Keratinocyte (primary cell): ENCODE data around the gene FLRT1. TPM values are rescaled to one million over a fixed set of nuclear protein-coding genes. Genes with fewer than 3 reads are reported as not detected.
A peak's percentile ranks its signal among the peaks of the same experiment; 100 is the strongest.

Experiments
- DNase-seq: peaks from one replicate; pipeline ENCODE4 v3.0.0-alpha.2; 2011; ENCODE audit warnings: low read depth, missing footprints, low spot score
- FAIRE-seq: peaks from 2 replicates; lab custom pipeline; 2011; peaks lifted over from hg19 to GRCh38; lab: Jason Lieb, UNC
- H2AFZ ChIP-seq: 2 replicates; pipeline ENCODE4 v1.6.0; 2012; ENCODE audit warnings: low read length, control low read depth, inconsistent platforms; ENCODE audit not compliant: control insufficient read depth
- H3K27ac ChIP-seq: 2 replicates; pipeline ENCODE4 v1.5.1; 2011; ENCODE audit warnings: low read length; ENCODE audit not compliant: control insufficient read depth, insufficient read depth
- H3K27me3 ChIP-seq: 3 replicates; pipeline ENCODE4 v1.6.0; 2011; ENCODE audit warnings: low read length; ENCODE audit not compliant: control insufficient read depth, insufficient read depth; ENCODE audit errors: extremely low read depth
- H3K36me3 ChIP-seq, 2 experiments: 2 replicates in 1 of 2; 3 replicates in 1 of 2; pipeline ENCODE4 v1.5.1; 2011; ENCODE audit warnings: low read length in 2 of 2, mild to moderate bottlenecking in 1 of 2; ENCODE audit not compliant: control insufficient read depth in 2 of 2, insufficient read depth in 2 of 2; ENCODE audit errors: extremely low read depth in 1 of 2
- H3K4me1 ChIP-seq: 3 replicates; pipeline ENCODE4 v1.5.1; 2011; ENCODE audit warnings: low read length; ENCODE audit not compliant: control insufficient read depth, insufficient read depth; ENCODE audit errors: extremely low read depth
- H3K4me2 ChIP-seq: 3 replicates; pipeline ENCODE4 v1.6.0; 2011; ENCODE audit warnings: low read depth, low read length; ENCODE audit not compliant: control insufficient read depth, insufficient read depth; ENCODE audit errors: extremely low read depth
- H3K4me3 ChIP-seq, 3 experiments: fragments of 200-600 bp in 1 of 3; sonication (generic) in 1 of 3; 2 replicates in 2 of 3; 3 replicates in 1 of 3; pipeline ENCODE4 v1.5.1; 2011 to 2016; ENCODE audit warnings: low read length in 3 of 3, mild to moderate bottlenecking in 3 of 3, control low read depth in 2 of 3, inconsistent platforms in 1 of 3, low read depth in 1 of 3, mixed read lengths in 1 of 3, mixed run types in 1 of 3, moderate library complexity in 1 of 3; ENCODE audit not compliant: control insufficient read depth in 2 of 3, insufficient read depth in 2 of 3; ENCODE audit errors: extremely low read depth in 1 of 3
- H3K79me2 ChIP-seq: 2 replicates; pipeline ENCODE4 v1.6.0; 2012; ENCODE audit warnings: low read length; ENCODE audit not compliant: control insufficient read depth, insufficient read depth
- H3K9ac ChIP-seq: 3 replicates; pipeline ENCODE4 v1.6.0; 2011; ENCODE audit warnings: low read length; ENCODE audit not compliant: control insufficient read depth, insufficient read depth; ENCODE audit errors: extremely low read depth
- H3K9me1 ChIP-seq: 3 replicates; pipeline ENCODE4 v1.6.0; 2011; ENCODE audit warnings: low read length; ENCODE audit not compliant: control insufficient read depth, insufficient read depth; ENCODE audit errors: extremely low read depth
- H3K9me3 ChIP-seq: 2 replicates; pipeline ENCODE4 v1.5.1; 2012; ENCODE audit warnings: low read depth, low read length; ENCODE audit not compliant: control insufficient read depth
- H4K20me1 ChIP-seq: 3 replicates; pipeline ENCODE4 v1.6.0; 2011; ENCODE audit warnings: low read length; ENCODE audit not compliant: control insufficient read depth, insufficient read depth; ENCODE audit errors: extremely low read depth
- EZH2 ChIP-seq: IDR thresholded peaks from one replicate; pipeline ENCODE4 v1.6.1; 2012; ENCODE audit warnings: inconsistent platforms, mild to moderate bottlenecking, low read length, moderate library complexity
- dilution Hi-C: fragments of 300-500 bp; cut with MboI; formaldehyde crosslinking; loops from one replicate; pipeline ENCODE4 v1.7.0; 2020; ENCODE audit warnings: low sequenced_read_pairs; ENCODE audit not compliant: extremely low pct_ligation_motif_present
- polyA plus RNA-seq, 5 experiments: library from polyadenylated mRNA; depleted of rRNA in 3 of 5; stranded (reverse) in 3 of 5; stranded (forward) in 1 of 5; unstranded in 1 of 5; fragments of >200 nt; gene quantifications; 1 replicate in 1 of 5; 2 replicates in 3 of 5; 3 replicates in 1 of 5; pipeline versions ENCODE4 v1.2.1 to v1.2.3, GENCODE V29; 2011 to 2012; ENCODE audit warnings: missing spikeins in 2 of 5, low read depth in 1 of 5, low replicate concordance in 1 of 5
- TF ChIP-seq, protein P1 (sequence below), 3 experiments: IDR thresholded peaks in 1 of 3; conservative IDR thresholded peaks in 1 of 3; optimal IDR thresholded peaks in 1 of 3; 2 replicates in 2 of 3; 3 replicates in 1 of 3; pipeline versions ENCODE3 to v1.5.1; 2011; ENCODE audit warnings: low read length in 3 of 3, mild to moderate bottlenecking in 3 of 3, moderate library complexity in 2 of 3, control low read depth in 1 of 3, inconsistent platforms in 1 of 3; ENCODE audit not compliant: insufficient read depth in 2 of 3; ENCODE audit errors: extremely low read depth in 1 of 3

The FLRT1 gene
- polyA plus RNA-seq, 1 donor (not counting 4 experiments of a cell fraction or from before 2014, with no cell fraction given) = not detected

DNA sequence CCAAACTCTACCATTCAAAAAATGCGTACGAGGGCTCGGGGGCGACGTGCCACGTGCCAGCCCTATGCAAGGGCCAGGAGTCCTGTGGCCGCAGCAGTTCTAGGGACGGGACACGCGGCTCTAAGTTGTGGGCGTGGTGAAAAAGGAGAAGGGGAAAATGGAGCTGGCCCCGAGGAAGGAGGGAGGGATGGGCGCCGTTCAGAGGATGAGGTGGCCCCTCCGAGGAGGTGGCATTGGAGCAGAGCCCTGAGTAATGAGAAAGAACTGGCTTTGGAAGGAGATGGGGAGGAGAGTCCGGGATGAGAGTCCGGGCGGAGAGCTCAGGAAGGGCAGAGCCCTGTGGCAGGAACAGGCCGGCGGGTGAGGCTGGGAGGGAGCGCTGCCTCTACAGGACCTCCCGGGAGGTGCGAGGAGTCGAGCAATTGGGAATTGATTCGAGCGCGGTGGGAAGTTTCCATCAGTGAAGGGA lies 28.5 kb upstream of the FLRT1 start:
- peak overlapping the region; percentile 50 for H3K4me2 ChIP-seq
- no peaks in the 10 kb centered on the region for H3K79me2 ChIP-seq
- peak overlapping the region; percentile 10 for H2AFZ ChIP-seq
- no peak overlapping the region for H3K27ac ChIP-seq
- H3K9ac ChIP-seq = no peak overlapping the region
- dilution Hi-C loops = loop anchor here (10.0 kb wide), 1 partner anchor 128 kb away; no protein-coding TSS in a partner anchor
- peaks cover 30% of the 10 kb centered on the region for H3K27me3 ChIP-seq
- H3K4me1 ChIP-seq = peaks cover 11% of the 10 kb centered on the region
- no peaks in the 10 kb centered on the region for H3K9me1 ChIP-seq
- H3K4me3 ChIP-seq = peak overlapping the region; percentile 22 to 42 (median 30)
- no peaks in the 10 kb centered on the region for H4K20me1 ChIP-seq
- DNase-seq (no peak), FAIRE-seq (no peak)
- TF ChIP-seq EZH2 = no peak
- no peaks in the 10 kb centered on the region for H3K9me3 ChIP-seq
- no peaks in the 10 kb centered on the region for H3K36me3 ChIP-seq

DNA sequence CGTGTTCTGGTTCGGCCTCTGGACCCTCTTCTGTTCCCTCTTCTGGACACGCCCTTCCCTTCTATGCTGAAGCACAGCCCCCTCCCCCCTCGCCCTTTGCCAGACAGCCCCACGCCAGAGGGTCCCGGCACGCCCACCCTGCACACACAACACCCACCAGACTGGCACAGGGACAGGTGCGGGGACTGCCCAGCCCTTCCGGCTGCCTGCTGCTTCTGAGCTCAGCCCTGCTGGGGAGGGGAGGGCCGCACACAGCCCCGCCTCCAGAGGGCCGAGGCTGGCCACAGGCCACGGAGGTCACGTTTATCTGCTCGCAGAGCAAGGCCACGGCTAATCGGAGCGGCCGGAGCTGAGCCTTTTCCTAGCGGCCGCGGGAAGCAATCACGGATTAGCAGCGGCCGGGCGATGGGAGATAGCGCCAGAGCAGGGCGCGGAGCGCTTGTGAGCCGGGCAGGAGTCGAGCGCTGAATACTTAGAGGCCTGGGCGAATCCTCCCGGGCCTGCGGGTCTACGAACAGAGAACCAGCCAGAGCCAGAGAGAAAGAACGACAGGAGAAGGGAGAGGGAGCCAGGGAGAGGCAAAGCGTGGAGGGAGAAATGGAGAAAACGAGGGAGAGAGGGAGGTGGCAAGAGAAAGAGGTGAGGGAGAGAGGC lies 28.0 kb upstream of the FLRT1 start:
- H3K27ac ChIP-seq = no peak overlapping the region
- peak overlapping the region; percentile 50 for H3K4me2 ChIP-seq
- peak overlapping the region; percentile 22 to 42 (median 30) for H3K4me3 ChIP-seq
- H3K27me3 ChIP-seq = peaks cover 30% of the 10 kb centered on the region
- TF ChIP-seq, protein P1, sequence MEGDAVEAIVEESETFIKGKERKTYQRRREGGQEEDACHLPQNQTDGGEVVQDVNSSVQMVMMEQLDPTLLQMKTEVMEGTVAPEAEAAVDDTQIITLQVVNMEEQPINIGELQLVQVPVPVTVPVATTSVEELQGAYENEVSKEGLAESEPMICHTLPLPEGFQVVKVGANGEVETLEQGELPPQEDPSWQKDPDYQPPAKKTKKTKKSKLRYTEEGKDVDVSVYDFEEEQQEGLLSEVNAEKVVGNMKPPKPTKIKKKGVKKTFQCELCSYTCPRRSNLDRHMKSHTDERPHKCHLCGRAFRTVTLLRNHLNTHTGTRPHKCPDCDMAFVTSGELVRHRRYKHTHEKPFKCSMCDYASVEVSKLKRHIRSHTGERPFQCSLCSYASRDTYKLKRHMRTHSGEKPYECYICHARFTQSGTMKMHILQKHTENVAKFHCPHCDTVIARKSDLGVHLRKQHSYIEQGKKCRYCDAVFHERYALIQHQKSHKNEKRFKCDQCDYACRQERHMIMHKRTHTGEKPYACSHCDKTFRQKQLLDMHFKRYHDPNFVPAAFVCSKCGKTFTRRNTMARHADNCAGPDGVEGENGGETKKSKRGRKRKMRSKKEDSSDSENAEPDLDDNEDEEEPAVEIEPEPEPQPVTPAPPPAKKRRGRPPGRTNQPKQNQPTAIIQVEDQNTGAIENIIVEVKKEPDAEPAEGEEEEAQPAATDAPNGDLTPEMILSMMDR (optimal IDR thresholded peaks at IDR 0.05 in 1 of 3, IDR thresholded peaks at IDR 0.05 in 1 of 3, conservative IDR thresholded peaks at IDR 0.05 in 1 of 3; ENCODE audit: extremely low read depth in 1 of 3, insufficient read depth in 2 of 3, low read length in 3 of 3) = peak in 1 of 3 experiments; percentile 37
- TF ChIP-seq EZH2 = peak; percentile 17
- no peak overlapping the region for H3K9ac ChIP-seq
- H3K36me3 ChIP-seq = no peaks in the 10 kb centered on the region
- no peak for DNase-seq
- no peaks in the 10 kb centered on the region for H3K9me3 ChIP-seq
- no peak overlapping the region for H2AFZ ChIP-seq
- dilution Hi-C loops = loop anchor here (10.0 kb wide), 1 partner anchor 127 kb away; no protein-coding TSS in a partner anchor
- no peaks in the 10 kb centered on the region for H4K20me1 ChIP-seq
- peaks cover 11% of the 10 kb centered on the region for H3K4me1 ChIP-seq
- no peak for FAIRE-seq
- no peaks in the 10 kb centered on the region for H3K9me1 ChIP-seq
- H3K79me2 ChIP-seq = no peaks in the 10 kb centered on the region
